GM20000 (cell line): ENCODE measurements around the gene LRWD1.
"Not testable (repeated sequence)": the region's sequence is repeated elsewhere in the genome, so short reads cannot be mapped to it uniquely, and the experiment has no call there.

Source experiments
- DNase-seq: peaks from one replicate; pipeline ENCODE4 v3.0.0; 2012; ENCODE audit warnings: low spot score
- TF ChIP-seq, protein P1 (sequence below): IDR thresholded peaks from 2 replicates; pipeline ENCODE4 v1.5.1; 2012; ENCODE audit warnings: mild to moderate bottlenecking, control low read depth; ENCODE audit errors: extremely low read depth, missing control alignments

LRWD1 gene

DNA sequence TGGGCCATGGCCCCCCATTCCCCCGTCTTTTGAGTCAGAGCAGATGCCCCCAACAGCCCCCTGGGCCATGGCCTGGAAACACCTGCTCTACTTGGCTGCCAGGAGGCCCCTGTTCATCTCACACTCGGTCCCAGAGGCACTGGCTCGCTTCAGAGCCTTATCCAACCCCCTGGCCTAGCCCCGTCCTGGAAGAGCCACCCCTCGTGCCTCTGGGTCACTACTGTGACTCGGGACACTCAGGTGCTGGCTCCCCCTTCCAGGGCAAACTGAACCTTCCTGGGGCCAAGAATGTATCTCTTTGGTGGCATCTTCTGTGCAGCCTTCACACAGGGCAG is 7.0 kb downstream of the LRWD1 start:
- DNase-seq: no peak
- TF ChIP-seq, protein P1, sequence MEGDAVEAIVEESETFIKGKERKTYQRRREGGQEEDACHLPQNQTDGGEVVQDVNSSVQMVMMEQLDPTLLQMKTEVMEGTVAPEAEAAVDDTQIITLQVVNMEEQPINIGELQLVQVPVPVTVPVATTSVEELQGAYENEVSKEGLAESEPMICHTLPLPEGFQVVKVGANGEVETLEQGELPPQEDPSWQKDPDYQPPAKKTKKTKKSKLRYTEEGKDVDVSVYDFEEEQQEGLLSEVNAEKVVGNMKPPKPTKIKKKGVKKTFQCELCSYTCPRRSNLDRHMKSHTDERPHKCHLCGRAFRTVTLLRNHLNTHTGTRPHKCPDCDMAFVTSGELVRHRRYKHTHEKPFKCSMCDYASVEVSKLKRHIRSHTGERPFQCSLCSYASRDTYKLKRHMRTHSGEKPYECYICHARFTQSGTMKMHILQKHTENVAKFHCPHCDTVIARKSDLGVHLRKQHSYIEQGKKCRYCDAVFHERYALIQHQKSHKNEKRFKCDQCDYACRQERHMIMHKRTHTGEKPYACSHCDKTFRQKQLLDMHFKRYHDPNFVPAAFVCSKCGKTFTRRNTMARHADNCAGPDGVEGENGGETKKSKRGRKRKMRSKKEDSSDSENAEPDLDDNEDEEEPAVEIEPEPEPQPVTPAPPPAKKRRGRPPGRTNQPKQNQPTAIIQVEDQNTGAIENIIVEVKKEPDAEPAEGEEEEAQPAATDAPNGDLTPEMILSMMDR: no peak

DNA sequence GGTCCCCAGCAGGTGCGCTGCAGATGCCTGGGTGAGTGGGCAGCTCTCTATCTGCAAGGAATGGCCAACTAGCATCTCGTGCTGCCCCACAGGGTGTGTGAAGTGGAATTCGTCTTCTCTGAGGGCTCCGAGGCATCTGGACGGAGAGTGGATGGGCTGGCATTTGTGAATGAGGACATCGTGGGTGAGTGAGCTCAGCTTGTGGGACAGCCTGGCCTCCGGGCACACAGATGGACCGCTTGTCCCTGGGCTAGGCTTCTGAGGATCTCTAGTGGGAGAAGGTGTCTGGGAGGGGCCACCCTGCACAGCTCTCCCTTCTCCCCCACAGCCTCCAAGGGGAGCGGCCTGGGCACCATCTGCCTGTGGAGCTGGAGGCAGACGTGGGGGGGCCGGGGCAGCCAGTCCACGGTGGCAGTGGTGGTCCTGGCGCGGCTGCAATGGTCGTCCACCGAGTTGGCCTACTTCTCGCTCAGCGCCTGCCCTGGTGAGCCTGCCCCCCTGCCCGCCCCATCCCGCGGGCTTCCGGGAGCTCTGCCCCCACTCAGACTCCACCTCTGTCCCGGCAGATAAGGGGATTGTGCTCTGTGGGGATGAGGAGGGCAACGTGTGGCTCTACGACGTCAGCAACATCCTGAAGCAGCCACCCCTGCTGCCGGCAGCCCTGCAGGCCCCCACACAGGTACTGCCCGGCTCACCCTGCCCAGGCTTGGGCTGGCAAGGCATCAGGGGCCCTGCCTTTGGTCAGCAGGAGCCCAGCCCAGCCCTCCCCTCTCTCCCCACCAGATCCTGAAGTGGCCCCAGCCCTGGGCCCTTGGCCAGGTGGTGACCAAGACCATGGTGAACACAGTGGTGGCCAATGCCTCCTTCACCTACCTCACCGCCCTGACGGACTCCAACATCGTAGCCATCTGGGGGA is 7.6 kb downstream of the LRWD1 start:
- TF ChIP-seq, protein P1: no peak
- DNase-seq: no peak

DNA sequence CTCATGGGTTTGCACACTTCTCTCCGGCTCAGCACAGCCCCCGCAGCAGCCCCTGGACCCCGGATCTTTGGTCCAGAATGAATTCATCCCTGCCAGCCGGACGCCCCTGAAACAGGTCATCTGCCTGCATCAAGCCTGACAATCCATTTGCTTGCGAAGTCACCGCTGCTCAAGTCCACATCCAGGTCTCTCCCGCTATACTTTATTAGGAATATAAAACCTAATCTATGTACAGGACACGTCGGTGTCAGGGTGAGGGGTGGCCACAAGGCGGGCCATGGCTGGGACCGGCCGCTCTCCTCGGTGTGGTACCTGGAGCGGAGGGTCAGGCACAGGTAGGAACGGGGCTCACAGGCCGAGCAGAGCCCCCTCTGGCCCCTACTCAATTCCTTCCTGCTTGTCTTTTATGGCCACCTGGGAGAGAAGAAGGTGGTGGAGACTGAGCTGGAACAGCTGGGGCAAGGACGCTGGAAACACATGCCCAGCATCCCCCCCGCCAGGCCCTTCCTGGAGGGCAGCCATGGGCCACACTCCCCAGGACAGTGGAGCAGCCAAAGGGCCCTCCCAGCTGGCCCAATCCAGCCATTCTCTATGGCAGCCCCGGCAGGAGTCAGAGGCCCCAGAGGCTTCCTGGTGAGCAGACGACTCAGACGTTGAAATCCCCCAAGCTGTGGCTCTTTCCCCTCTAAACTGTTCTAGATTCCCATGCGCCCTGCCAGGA is 8.6 kb downstream of the LRWD1 start:
- TF ChIP-seq, protein P1: no peak
- DNase-seq: no peak

DNA sequence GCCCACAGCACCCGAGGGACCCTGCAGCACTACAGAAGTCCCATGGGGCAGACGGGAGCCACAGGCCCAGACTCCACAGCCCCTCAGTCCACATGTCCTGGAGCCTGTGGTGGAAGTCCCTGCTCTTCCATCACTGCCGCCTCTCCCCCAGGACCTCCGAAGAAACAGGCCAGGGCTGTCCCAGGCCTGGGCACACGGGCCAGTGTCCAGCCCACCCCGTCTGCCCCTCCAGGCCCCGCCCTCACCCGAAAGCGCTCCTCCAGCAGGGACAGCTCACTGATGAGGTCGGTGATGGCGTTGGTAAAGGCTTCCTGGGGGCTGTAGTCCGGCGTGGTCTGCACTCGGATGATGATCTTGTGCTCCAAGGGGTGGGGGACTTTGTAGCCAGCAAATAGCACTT is 9.3 kb downstream of the LRWD1 start:
- not testable (repeated sequence) for DNase-seq

DNA sequence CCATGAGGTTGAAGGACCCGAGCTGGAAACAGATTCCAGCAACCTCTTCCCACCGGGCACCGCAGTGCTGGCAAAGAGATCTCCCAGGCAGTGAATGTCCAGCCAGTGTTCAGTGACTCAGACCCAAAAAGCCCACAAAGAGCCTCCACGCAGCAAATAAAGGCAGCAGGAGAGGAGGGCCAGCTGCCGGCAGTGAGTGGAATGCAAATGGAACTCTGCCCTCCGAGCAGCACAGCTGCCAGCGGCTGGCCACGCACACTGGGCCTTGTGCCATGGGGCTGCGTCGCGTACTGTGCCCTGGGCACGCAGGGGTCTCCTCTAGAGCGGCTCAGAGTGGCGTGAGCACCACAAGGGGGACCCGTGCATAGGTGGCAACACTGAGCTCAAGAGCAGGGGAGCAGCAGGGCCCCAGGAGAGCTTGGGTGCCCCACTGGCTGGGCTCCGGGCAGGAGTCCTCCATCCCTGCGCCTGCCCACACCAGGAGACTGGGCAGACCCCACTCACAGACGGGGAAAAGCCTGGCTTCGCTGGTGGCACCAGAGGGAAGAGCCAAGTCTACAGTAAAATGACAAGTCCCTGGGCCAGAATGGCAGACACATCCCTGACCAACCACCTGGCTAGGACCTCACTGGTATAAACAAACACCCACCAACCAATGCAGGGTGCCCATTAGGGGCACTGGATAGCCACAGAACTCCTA is 10.1 kb downstream of the LRWD1 start:
- DNase-seq: not testable (repeated sequence)

DNA sequence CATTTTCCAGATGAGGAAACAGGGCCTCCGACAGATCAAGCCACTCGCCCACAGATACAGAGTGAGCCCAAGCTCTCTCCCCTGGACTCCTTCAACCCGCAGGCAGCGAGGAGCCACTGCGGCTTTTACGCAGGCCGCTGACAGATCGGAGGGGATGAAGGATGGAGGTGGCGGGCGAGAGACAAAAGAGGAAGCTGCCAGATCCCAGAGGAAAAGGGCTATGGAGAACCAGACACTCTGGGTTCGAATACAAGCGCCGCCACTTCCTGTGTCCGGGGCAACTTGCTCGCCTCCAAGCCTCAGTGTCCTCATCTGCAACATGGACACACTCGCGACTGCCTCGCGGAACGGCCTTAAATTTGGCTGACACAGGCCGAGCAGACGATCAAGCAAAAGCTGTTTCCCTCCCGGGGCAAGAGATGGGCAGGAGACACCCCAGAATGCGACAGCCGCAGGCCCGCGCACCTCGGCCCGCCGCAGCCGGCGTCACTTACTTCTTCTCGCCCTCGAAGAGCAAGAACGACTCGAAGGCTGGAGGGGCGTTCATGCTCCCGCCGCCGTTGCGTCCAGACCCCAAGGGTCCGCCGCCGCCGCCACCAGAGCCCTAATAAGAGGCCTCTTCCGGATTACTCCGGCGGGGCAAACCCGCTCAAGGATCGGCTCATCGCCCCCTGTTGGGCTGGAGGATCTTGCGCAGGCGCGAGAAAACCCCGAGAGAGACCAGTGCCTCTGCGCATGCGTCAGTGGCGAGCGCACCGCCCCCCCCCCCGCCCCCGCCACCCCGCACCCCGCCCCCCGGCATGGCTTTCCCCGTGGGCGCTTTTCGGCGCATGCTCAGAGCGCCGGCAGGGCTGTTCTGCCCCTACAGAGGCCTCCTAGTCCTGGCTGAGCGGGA is 13.8 kb downstream of the LRWD1 start, which contains the start of gene POLR2J:
Gene POLR2J (minus strand): TSS at position 609 of the 895 bp plus-strand sequence. CDS start 62 bp downstream, at position 547.
- not testable (repeated sequence) for DNase-seq

DNA sequence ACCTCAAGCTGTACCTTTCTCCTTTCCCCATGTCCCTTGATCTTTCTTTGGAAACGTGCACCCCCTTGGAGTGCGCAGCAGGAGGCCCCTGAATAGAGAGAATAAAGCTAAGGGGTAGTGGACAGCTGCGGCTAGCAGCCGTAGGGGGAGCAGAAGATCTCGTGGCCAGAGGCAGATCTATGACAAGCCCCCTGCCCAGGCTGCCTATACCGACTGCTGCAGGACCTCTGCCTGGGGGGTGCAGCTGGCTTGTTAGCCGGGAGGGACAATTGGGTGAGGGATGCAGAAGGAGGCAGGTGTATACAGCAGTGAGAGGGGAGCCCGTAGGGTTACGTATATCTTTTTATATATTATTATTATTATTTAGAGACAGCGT is 14.4 kb downstream of the LRWD1 start:
- DNase-seq: not testable (repeated sequence)

DNA sequence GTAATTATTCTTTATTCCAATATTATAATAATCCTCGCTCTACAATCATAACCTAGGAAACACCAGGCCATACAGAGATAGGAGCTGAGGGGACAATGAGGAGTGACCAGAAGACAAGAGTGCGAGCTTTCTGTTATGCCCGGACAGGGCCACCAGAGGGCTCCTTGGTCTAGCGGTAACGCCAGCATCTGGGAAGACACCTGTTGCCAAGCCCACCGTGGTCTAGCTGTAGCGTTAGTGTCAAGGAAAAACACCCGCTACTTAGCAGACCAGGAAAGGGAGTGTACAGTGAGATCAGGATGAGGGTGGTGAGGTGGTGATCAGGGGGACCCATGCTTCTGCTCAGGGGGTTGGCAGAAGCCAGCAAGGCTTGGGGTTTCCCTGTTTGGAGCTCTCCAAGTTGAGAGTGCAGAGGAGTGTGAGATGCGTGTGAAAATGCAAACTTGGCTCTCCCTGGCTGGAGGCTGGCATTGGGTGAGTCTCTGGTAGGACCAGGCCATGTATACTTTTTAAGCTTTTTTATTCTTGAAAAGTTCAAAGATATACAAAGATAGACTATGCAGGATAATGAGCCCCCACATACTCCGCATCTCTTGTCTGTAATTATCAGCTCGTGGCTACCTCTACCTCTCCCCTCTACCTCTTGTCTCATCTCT is 15.3 kb downstream of the LRWD1 start:
- DNase-seq: not testable (repeated sequence)

DNA sequence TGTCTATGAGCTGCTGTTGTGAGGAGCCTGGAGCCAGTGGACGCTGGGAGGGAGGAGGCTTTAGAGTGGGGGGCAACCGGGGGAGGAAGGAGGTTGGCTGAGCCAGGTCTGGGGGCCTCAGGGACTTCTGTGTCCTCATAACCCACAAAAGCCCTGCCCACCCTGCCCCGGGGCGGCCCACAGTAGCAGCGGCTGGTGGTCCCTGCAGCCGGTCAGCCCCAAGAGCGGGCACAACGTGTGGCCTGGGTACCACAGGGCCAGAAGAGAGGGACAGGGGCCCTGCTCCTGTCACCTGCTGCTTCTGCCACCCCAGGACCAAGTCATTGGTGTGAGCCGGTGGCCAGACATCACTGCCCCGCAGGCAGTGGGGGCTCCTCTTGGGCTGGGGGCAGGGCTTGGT is 17.2 kb downstream of the LRWD1 start:
- DNase-seq: not testable (repeated sequence)

DNA sequence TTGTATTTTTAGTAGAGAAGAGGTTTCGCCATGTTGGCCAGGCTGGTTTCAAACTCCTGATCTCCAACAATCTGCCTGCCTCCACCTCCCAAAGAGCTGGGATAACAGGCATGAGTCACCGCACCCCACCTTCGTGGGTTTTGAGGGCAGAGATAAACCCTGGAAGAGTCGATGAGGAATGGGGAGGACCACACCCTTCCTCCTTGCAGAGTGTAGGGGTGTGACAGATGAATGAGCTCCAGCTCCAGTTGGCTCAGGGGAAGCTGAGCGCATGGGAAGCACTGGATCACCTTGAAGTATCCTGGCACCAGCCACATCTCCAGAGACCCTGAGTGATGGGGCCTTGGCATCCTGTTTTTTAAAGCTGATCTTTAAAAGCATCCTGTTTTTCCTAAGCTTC is 19.5 kb downstream of the LRWD1 start:
- DNase-seq: not testable (repeated sequence)

DNA sequence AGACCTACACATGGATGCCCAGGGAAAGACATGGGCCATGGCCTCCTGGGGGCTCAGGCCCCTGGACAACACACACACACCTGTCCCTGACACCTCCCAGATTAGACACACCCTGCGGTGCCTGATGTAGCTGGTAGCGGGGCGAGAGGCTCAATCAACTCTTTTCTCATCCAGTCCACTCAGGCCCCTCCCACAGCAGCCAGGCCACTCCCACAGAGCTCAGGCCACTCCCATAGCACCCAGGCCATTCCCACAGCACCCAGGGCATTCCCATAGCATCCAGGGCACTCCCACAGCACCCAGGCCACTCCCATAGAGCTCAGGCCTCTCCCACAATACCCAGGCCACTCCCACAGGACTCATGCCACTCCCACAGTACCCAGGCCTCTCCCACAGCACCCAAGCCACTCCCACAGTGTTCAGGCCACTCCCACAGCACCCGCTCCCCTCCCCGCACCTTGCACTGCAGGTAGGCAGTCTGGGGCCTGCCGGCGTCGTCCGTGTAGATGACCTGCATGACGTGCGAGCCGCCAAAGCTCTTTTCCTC is 25.8 kb downstream of the LRWD1 start:
- not testable (repeated sequence) for DNase-seq

DNA sequence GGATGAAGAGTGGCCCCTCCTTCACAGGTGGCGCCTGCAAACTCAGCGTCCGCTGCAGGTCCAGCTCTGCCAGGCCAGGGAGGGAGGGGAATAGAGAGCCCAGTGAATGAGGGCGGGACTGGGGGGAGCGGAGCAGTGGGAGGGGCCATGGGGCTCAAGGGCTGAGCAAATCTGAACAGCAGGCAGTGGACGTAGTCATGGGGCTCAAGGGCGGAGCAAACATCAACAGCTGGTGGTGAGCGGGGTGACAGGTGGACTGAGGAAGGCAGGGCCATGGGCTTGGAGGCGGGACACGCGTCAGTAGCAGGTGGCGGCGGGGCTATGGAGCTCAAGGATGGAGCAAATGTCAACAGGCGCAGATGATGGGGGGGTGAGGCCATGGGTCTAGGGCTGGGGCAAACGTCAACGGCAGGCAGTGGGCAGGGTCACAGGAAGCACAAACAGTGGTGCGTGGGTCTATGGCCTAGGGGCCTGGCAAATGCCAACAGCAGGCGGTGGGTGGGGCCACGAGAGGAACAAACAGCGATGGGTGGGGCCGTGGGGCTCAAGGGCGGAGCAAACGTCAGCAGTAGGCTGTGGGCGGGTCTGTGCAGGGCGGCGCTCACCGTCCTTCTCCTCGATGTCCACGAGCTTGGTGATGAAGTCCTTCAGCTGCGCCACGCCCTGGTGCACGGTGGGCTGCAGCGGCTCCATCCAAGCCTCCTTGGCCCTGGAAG is 28.6 kb downstream of the LRWD1 start:
- DNase-seq: not testable (repeated sequence)

DNA sequence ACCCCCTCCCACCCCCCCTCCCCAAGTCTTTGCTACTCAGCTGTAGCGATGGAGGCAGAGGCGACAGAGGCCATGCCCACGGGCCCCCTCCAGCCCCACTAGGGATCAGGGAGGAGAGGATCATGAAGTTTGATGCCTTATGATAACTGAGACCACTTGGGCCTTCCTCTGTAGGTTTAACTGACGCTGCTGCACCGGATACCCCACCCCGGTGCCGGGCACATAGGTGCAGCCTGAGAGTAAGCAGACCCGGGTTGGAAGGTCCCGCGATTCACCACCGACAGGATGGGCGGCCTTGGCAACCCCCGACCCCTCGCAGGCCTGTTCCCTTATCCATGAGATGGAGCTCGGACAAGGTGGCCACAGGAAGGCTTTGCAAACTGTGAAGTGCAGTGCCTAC is 29.2 kb downstream of the LRWD1 start:
- not testable (repeated sequence) for DNase-seq

DNA sequence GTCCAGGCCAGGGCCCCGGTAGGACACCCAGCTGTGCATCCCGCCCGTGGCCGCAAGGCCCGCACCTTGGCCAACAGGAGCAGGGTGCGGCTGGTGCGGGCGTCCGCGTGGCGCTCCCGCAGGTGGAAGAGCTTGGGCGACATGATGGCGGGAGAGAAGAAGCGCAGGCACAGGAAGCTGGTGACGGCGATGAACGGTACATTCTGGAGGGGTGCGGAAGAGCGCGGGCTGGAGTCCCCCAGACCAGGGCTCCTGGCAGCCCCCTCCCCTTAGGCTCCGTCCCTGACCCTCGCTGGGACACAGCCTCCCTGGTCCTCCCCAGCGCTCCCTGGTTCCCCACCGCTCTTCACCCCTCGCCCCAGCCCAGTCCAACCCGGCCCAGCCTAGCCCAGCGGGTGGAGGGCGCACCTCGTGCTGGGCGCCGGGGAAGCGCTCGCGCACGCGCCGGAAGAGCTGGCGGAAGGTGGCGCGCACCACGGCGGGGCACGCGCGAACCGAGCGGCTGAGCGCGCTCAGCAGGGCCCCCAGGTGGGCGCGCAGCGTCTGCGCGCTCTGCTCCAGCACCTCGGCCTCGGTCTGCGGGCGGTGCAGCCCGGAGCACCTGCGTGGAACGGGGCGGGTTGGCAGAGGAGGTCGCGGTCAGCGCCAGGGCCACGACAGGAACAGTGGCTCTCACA is 29.8 kb downstream of the LRWD1 start:
- DNase-seq: not testable (repeated sequence)
